ENCODE data around the gene KIZ. TPM values are rescaled to one million over a fixed set of nuclear protein-coding genes. Genes with fewer than 3 reads are reported as not detected.

KIZ gene
- total RNA-seq, 1 experiment from 2014 or later, result 9.1 TPM

DNA sequence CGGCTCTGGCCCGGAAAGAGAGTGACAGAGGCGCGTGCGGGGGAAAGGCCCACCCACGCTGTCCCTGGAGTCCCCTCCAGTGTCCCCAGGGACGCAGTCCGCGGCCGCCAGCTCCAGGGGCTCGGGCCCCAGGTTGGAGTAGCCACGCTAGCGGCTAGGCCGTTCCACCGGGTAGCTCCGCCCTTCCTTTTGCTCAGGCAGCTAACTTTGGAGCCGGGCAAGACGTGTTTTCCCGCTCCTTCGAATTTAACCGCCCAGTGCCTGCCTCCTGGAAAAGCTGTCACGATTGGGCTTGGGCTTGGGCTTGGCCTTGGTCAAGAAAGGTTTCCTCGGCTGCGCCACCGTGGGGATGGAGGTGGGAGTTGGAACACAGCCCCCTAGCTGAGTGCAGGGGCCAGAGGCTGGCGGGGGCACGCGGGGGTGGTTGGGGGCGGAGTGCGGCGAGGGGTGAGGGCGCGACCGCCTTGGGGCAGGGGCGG lies 24.4 kb upstream of the KIZ start:
- no peaks in the 10 kb centered on the region for H3K9me3 ChIP-seq (ENCODE audit: low read depth, low read length, poor library complexity, severe bottlenecking)
- peaks cover 40% of the 10 kb centered on the region for H3K4me1 ChIP-seq (ENCODE audit: insufficient read depth, low read length, poor library complexity, severe bottlenecking)
- TF ChIP-seq EZH2 (IDR thresholded peaks at IDR 0.05; ENCODE audit: borderline replicate concordance, low read depth, low read length, poor library complexity, severe bottlenecking) (no peak), CTCF (conservative IDR thresholded peaks at IDR 0.05; ENCODE audit: low read depth, low read length) (no peak)
- no peaks in the 10 kb centered on the region for H3K36me3 ChIP-seq (ENCODE audit: insufficient read depth, low read length, poor library complexity, severe bottlenecking)
- peak; percentile 33 for DNase-seq (ENCODE audit: low spot score)
- BruUV-seq (replicated peaks), result no TSS peak
- intact Hi-C loops (cut with micrococcal nuclease; ENCODE audit: unreplicated experiment), result no loop called here
- H3K4me3 ChIP-seq (ENCODE audit: low read depth, low read length, poor library complexity, severe bottlenecking), result peak overlapping the region; percentile 43
- ChIA-PET POLR2A (ENCODE audit: low non-redundant PET) (interaction anchor here (0.7 kb wide), 1 partner anchor 37 kb away, joined by 3 read pairs; no protein-coding TSS in a partner anchor), CTCF (interaction anchor here (0.6 to 1.2 kb wide), 2 partner anchors 53 to 223 kb away, joined by 3 to 6 read pairs; no protein-coding TSS in a partner anchor)
- H3K27me3 ChIP-seq (replicated peaks; ENCODE audit: insufficient read depth, low read depth, low read length, poor library complexity), result peaks cover 99% of the 10 kb centered on the region
- H3K27ac ChIP-seq (ENCODE audit: low read depth, low read length, poor library complexity, severe bottlenecking), result no peak overlapping the region

DNA sequence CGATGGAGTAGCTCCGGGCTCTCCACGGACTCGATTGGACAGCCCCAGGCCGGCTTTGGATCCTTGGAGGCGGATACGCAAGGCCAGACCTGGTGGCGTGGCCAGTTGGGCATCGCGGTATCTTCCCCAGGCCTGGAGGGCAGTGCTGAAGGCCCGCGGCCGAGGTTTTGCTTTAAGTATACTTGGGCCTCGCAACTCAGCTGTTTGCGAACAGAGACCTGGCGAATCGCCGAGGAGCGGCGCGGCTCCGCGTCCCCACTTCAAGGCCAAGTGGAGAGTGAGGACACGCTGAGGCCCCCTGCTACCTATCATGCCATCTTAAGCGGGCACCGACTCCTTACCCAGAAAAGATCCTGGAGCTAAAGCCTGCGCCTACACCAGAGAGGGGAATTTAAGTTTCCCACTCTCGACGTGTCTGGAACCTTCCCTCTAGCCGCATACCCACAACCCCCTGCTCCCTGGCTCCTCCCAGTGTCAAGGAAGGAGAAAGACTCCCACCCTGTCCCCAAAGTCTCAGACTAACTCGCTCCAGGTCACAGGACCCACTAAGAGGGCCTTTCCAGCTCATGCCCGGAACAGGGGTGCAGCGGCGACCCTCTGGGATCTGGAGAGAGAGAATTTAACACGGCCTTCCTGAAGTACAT lies 23.8 kb upstream of the KIZ start:
- Histone ChIP-seq H3K4me1 (ENCODE audit: insufficient read depth, low read length, poor library complexity, severe bottlenecking) (peaks cover 40% of the 10 kb centered on the region), H3K27me3 (replicated peaks; ENCODE audit: insufficient read depth, low read depth, low read length, poor library complexity) (peaks cover 100% of the 10 kb centered on the region), H3K9me3 (ENCODE audit: low read depth, low read length, poor library complexity, severe bottlenecking) (no peaks in the 10 kb centered on the region), H3K4me3 (ENCODE audit: low read depth, low read length, poor library complexity, severe bottlenecking) (peak overlapping the region; percentile 26), H3K27ac (ENCODE audit: low read depth, low read length, poor library complexity, severe bottlenecking) (no peak overlapping the region), H3K36me3 (ENCODE audit: insufficient read depth, low read length, poor library complexity, severe bottlenecking) (no peaks in the 10 kb centered on the region)
- CTCF ChIA-PET, result interaction anchor here (0.6 to 1.2 kb wide), 2 partner anchors 53 to 223 kb away, joined by 3 to 6 read pairs; no protein-coding TSS in a partner anchor
- no TSS peak for BruUV-seq (replicated peaks)
- intact Hi-C loops (cut with micrococcal nuclease; ENCODE audit: unreplicated experiment), result no loop called here
- POLR2A ChIA-PET (ENCODE audit: low non-redundant PET), result no interaction called here
- peak; percentile 52 for DNase-seq (ENCODE audit: low spot score)
- TF ChIP-seq CTCF (conservative IDR thresholded peaks at IDR 0.05; ENCODE audit: low read depth, low read length) (no peak), EZH2 (IDR thresholded peaks at IDR 0.05; ENCODE audit: borderline replicate concordance, low read depth, low read length, poor library complexity, severe bottlenecking) (no peak)

GRCh38 chr20:21102603-21103311 lies 23.1 kb upstream of the KIZ start:
- Histone ChIP-seq H3K27me3 (replicated peaks; ENCODE audit: insufficient read depth, low read depth, low read length, poor library complexity) (peaks cover 100% of the 10 kb centered on the region), H3K36me3 (ENCODE audit: insufficient read depth, low read length, poor library complexity, severe bottlenecking) (no peaks in the 10 kb centered on the region), H3K9me3 (ENCODE audit: low read depth, low read length, poor library complexity, severe bottlenecking) (no peaks in the 10 kb centered on the region), H3K4me3 (ENCODE audit: low read depth, low read length, poor library complexity, severe bottlenecking) (peak overlapping the region; percentile 26), H3K4me1 (ENCODE audit: insufficient read depth, low read length, poor library complexity, severe bottlenecking) (peaks cover 40% of the 10 kb centered on the region), H3K27ac (ENCODE audit: low read depth, low read length, poor library complexity, severe bottlenecking) (no peak overlapping the region)
- BruUV-seq (replicated peaks), result no TSS peak
- ChIA-PET CTCF (interaction anchor here (1.2 kb wide), 1 partner anchor 54 kb away, joined by 3 read pairs; no protein-coding TSS in a partner anchor), POLR2A (ENCODE audit: low non-redundant PET) (interaction anchor here (0.7 kb wide), 1 partner anchor 322 kb away, joined by 11 read pairs; no protein-coding TSS in a partner anchor)
- intact Hi-C loops (cut with micrococcal nuclease; ENCODE audit: unreplicated experiment), result no loop called here
- peak; percentile 70 for DNase-seq (ENCODE audit: low spot score)
- no peak for TF ChIP-seq EZH2 (IDR thresholded peaks at IDR 0.05; ENCODE audit: borderline replicate concordance, low read depth, low read length, poor library complexity, severe bottlenecking)
- no peak for TF ChIP-seq CTCF (conservative IDR thresholded peaks at IDR 0.05; ENCODE audit: low read depth, low read length)

Data from A673 (cell line).